ENCODE results near the gene DCANP1. TPM values are rescaled to one million over a fixed set of nuclear protein-coding genes. Genes with fewer than 3 reads are reported as not detected.

Gene DCANP1
- total and polyA plus RNA-seq, 2 donors (not counting 3 experiments of a cell fraction or from before 2014, with no cell fraction given), result not detected

- no peak overlapping the region for H3K4me2 ChIP-seq (ENCODE audit: insufficient read depth, low read length)
- H3K27me3 ChIP-seq (ENCODE audit: control insufficient read depth in 2 of 2, insufficient read depth in 2 of 2, low read length in 2 of 2), result peaks cover 2 to 5% of the 10 kb centered on the region in 2 experiments
- H3K79me2 ChIP-seq (ENCODE audit: control insufficient read depth, insufficient read depth, low read length), result no peaks in the 10 kb centered on the region
- BruUV-seq (replicated peaks), result no TSS peak
- ChIA-PET POLR2A (no interaction called here), CTCF (interaction anchor here (1.2 to 3.0 kb wide), 4 partner anchors 10 to 106 kb away, joined by 3 to 26 read pairs (median 7); no protein-coding TSS in a partner anchor)
- no peak overlapping the region for H3K27ac ChIP-seq (ENCODE audit: insufficient read depth, low read depth, low read length)
- no peak overlapping the region for H2AFZ ChIP-seq (ENCODE audit: low read depth, low read length)
- no peak for FAIRE-seq
- intact Hi-C loops (cut with micrococcal nuclease), result no loop called here
- no peaks in the 10 kb centered on the region for H3K9me3 ChIP-seq (replicated peaks; ENCODE audit: control insufficient read depth, insufficient read depth, low read length)
- H3K36me3 ChIP-seq (ENCODE audit: control insufficient read depth in 2 of 2, extremely low read depth in 1 of 2, insufficient read depth in 2 of 2, low read length in 2 of 2), result no peaks in the 10 kb centered on the region
- no peak for TF ChIP-seq JUN (IDR thresholded peaks at IDR 0.05; ENCODE audit: borderline replicate concordance, insufficient read depth, insufficient read length, low read depth)
- TF ChIP-seq POLR2AphosphoS5 (IDR thresholded peaks at IDR 0.05; ENCODE audit: insufficient read depth, low read depth, low read length), result no peak
- TF ChIP-seq GATA2 (IDR thresholded peaks at IDR 0.05; ENCODE audit: insufficient read depth, insufficient read length, low read depth, low read length), result no peak
- no peak for TF ChIP-seq FOS (IDR thresholded peaks at IDR 0.05; ENCODE audit: borderline replicate concordance, insufficient read depth, low read length)
- TF ChIP-seq EZH2 (IDR thresholded peaks at IDR 0.05; ENCODE audit: borderline replicate concordance, low read depth, low read length, severe bottlenecking), result no peak
- no peak for TF ChIP-seq CTCF (IDR thresholded peaks at IDR 0.05; ENCODE audit: extremely low read depth in 1 of 2, insufficient read depth in 1 of 2, low read depth in 1 of 2, low read length in 2 of 2)
- no peak for TF ChIP-seq POLR2A (IDR thresholded peaks at IDR 0.05; ENCODE audit: low read depth, low read length)
- TF ChIP-seq MYC (IDR thresholded peaks at IDR 0.05; ENCODE audit: low read depth, low read length), result no peak
- TF ChIP-seq MAX (IDR thresholded peaks at IDR 0.05; ENCODE audit: insufficient read depth, insufficient read length), result no peak
- dilution Hi-C loops (cut with MboI; ENCODE audit: extremely low pct_ligation_motif_present, low sequenced_read_pairs), result no loop called here
- no peak overlapping the region for H3K9ac ChIP-seq (replicated peaks; ENCODE audit: extremely low read depth, insufficient read depth, low read length)
- no peak for DNase-seq (ENCODE audit: low read depth, low spot score)
- no peaks in the 10 kb centered on the region for H4K20me1 ChIP-seq (replicated peaks; ENCODE audit: control insufficient read depth, extremely low read depth, insufficient read depth, low read length)
- H3K4me3 ChIP-seq (replicated peaks in 1 of 3; ENCODE audit: insufficient read depth in 1 of 3, low read depth in 1 of 3, low read length in 3 of 3), result no peak overlapping the region
- H3K9me1 ChIP-seq (replicated peaks; ENCODE audit: control insufficient read depth, extremely low read depth, insufficient read depth, low read length), result no peaks in the 10 kb centered on the region
- no peaks in the 10 kb centered on the region for H3K4me1 ChIP-seq (ENCODE audit: control insufficient read depth, extremely low read depth, insufficient read depth, low read length)
Measured at GRCh38 chr5:135446206-135446605, 942 bp downstream of the DCANP1 start.

All from endothelial cell of umbilical vein (primary cell).